Upper lobe of left lung (tissue), 4 donors: ENCODE data around the gene SOX9.

Experiments used
- CTCF ChIP-seq, 6 experiments: fragments of 450-650 bp in 4 of 6; fragments of 200-600 bp in 2 of 6; sonication (generic) in 2 of 6; IDR thresholded peaks; one replicate each; pipeline ENCODE4 v1.5.1; 2016 to 2019; ENCODE audit warnings: antibody characterized with exemption in 6 of 6
- POLR2A ChIP-seq, 4 donors: fragments of 450-650 bp; IDR thresholded peaks; one replicate each; pipeline ENCODE4 v1.5.1; 2016 to 2017; ENCODE audit warnings: antibody characterized with exemption in 4 of 4, mild to moderate bottlenecking in 2 of 4
- POLR2AphosphoS5 ChIP-seq, 2 donors: sonication (generic); formaldehyde crosslinking; IDR thresholded peaks; one replicate each; pipeline ENCODE4 v1.5.1; 2017; ENCODE audit warnings: antibody characterized with exemption in 2 of 2

GRCh38 chr17:72167593-72167992 is 46.8 kb downstream of the SOX9 start:
- TF ChIP-seq CTCF (IDR thresholded peaks at IDR 0.05) (no peak), POLR2A (IDR thresholded peaks at IDR 0.05) (no peak), POLR2AphosphoS5 (IDR thresholded peaks at IDR 0.05) (no peak)
